ENCODE results near the gene KSR2.

DNA sequence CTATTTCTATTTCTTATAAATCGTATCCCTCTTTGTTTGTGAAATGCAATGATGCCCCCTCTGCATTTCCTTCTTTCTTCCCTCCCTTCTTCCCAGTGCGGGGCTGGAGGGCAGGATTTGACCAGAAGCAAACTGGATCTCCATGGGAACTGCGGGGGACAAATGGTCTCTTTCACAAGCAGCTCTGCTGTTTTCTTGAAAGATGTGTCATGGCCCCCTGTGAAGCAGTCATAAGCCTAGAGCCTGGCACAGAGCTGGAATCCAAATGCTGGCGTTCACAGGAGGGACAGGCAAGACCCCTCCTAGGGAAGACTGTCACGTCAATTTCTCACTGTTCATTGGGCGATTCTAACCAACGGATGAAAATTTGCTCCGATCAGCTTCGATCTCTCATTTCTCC lies 403.9 kb downstream of the KSR2 start:
- TF ChIP-seq, protein P1, sequence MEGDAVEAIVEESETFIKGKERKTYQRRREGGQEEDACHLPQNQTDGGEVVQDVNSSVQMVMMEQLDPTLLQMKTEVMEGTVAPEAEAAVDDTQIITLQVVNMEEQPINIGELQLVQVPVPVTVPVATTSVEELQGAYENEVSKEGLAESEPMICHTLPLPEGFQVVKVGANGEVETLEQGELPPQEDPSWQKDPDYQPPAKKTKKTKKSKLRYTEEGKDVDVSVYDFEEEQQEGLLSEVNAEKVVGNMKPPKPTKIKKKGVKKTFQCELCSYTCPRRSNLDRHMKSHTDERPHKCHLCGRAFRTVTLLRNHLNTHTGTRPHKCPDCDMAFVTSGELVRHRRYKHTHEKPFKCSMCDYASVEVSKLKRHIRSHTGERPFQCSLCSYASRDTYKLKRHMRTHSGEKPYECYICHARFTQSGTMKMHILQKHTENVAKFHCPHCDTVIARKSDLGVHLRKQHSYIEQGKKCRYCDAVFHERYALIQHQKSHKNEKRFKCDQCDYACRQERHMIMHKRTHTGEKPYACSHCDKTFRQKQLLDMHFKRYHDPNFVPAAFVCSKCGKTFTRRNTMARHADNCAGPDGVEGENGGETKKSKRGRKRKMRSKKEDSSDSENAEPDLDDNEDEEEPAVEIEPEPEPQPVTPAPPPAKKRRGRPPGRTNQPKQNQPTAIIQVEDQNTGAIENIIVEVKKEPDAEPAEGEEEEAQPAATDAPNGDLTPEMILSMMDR (IDR thresholded peaks at IDR 0.05 in 2 of 3, conservative IDR thresholded peaks at IDR 0.05 in 1 of 3; ENCODE audit: control insufficient read depth in 2 of 3, extremely low read depth in 1 of 3, insufficient read depth in 1 of 3, low read depth in 3 of 3, low read length in 3 of 3), result no peak
- no peak for TF ChIP-seq RAD21 (IDR thresholded peaks at IDR 0.05; ENCODE audit: insufficient read depth, low read depth, low read length)
- no peak for TF ChIP-seq NR2F1 (conservative IDR thresholded peaks at IDR 0.05)
- TF ChIP-seq, protein P2, sequence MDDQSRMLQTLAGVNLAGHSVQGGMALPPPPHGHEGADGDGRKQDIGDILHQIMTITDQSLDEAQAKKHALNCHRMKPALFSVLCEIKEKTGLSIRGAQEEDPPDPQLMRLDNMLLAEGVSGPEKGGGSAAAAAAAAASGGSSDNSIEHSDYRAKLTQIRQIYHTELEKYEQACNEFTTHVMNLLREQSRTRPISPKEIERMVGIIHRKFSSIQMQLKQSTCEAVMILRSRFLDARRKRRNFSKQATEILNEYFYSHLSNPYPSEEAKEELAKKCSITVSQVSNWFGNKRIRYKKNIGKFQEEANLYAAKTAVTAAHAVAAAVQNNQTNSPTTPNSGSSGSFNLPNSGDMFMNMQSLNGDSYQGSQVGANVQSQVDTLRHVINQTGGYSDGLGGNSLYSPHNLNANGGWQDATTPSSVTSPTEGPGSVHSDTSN (IDR thresholded peaks at IDR 0.05; ENCODE audit: insufficient replicate concordance, low read depth, low read length), result no peak
- no peak for TF ChIP-seq SIN3A (IDR thresholded peaks at IDR 0.05; ENCODE audit: low read depth, low read length)
- no peak for TF ChIP-seq RAD51 (IDR thresholded peaks at IDR 0.05)
- TF ChIP-seq CREM (IDR thresholded peaks at IDR 0.05; ENCODE audit: low read depth), result no peak
- no peak for TF ChIP-seq YY1 (IDR thresholded peaks at IDR 0.05; ENCODE audit: low read depth, low read length)
- no peak for TF ChIP-seq POLR2A (IDR thresholded peaks at IDR 0.05; ENCODE audit: low read depth, low read length)
- TF ChIP-seq POLR2AphosphoS5 (IDR thresholded peaks at IDR 0.05; ENCODE audit: low read length), result no peak

Data from GM12878 (cell line).